Stimulated activated naive CD8-positive, alpha-beta T cell treated with anti-CD3 and anti-CD28 coated beads, Interleukin-15, Interleukin-2, amounts not matched to agents 100 ng/mL and 50 ng/mL, for 24 hours (primary cell): ENCODE measurements around the gene ZNF687.

Source experiments
- H3K27ac Mint-ChIP-seq: one replicate; pipeline ENCODE4 v1.8.0; 2021; ENCODE audit warnings: mild to moderate bottlenecking, mixed read lengths
- H3K27me3 Mint-ChIP-seq: one replicate; pipeline ENCODE4 v1.8.0; 2021; ENCODE audit warnings: mixed read lengths
- H3K36me3 Mint-ChIP-seq: one replicate; pipeline ENCODE4 v1.8.0; 2021; ENCODE audit warnings: low read depth, mixed read lengths
- H3K4me1 Mint-ChIP-seq: one replicate; pipeline ENCODE4 v1.8.0; 2021; ENCODE audit warnings: low read depth, mixed read lengths
- H3K4me3 Mint-ChIP-seq: one replicate; pipeline ENCODE4 v1.8.0; 2021; ENCODE audit warnings: mild to moderate bottlenecking, mixed read lengths
- H3K9me3 Mint-ChIP-seq: one replicate; pipeline ENCODE4 v1.8.0; 2021; ENCODE audit warnings: mixed read lengths

The ZNF687 gene

GRCh38 chr1:151289991-151290708 is 8.1 kb downstream of the ZNF687 start:
- Mint-ChIP-seq H3K27ac (no peak overlapping the region), H3K36me3 (peaks cover 34% of the 10 kb centered on the region), H3K27me3 (no peaks in the 10 kb centered on the region), H3K4me1 (peaks cover 6% of the 10 kb centered on the region), H3K9me3 (no peaks in the 10 kb centered on the region), H3K4me3 (no peak overlapping the region)

GRCh38 chr1:151290709-151291303 is 8.7 kb downstream of the ZNF687 start:
- Mint-ChIP-seq H3K4me1 (peaks cover 6% of the 10 kb centered on the region), H3K9me3 (no peaks in the 10 kb centered on the region), H3K36me3 (peaks cover 37% of the 10 kb centered on the region), H3K27ac (no peak overlapping the region), H3K27me3 (no peaks in the 10 kb centered on the region), H3K4me3 (no peak overlapping the region)

GRCh38 chr1:151292207-151293030 is 10.3 kb downstream of the ZNF687 start:
- Mint-ChIP-seq H3K36me3 (peaks cover 36% of the 10 kb centered on the region), H3K9me3 (no peaks in the 10 kb centered on the region), H3K4me3 (no peak overlapping the region), H3K27ac (peak overlapping the region; percentile 45), H3K27me3 (no peaks in the 10 kb centered on the region), H3K4me1 (peaks cover 6% of the 10 kb centered on the region)

- Mint-ChIP-seq H3K27ac (peak overlapping the region; percentile 79), H3K4me1 (peaks cover 6% of the 10 kb centered on the region), H3K36me3 (peaks cover 39% of the 10 kb centered on the region), H3K9me3 (no peaks in the 10 kb centered on the region), H3K4me3 (no peak overlapping the region), H3K27me3 (no peaks in the 10 kb centered on the region)
Measured at GRCh38 chr1:151293093-151293492, 11.0 kb downstream of the ZNF687 start.

GRCh38 chr1:151294742-151295462 is 12.8 kb downstream of the ZNF687 start:
- Mint-ChIP-seq H3K9me3 (no peaks in the 10 kb centered on the region), H3K27me3 (no peaks in the 10 kb centered on the region), H3K27ac (no peak overlapping the region), H3K4me3 (no peak overlapping the region), H3K4me1 (no peaks in the 10 kb centered on the region), H3K36me3 (peaks cover 48% of the 10 kb centered on the region)

GRCh38 chr1:151309811-151310323 is 27.8 kb downstream of the ZNF687 start:
- Mint-ChIP-seq H3K4me1 (peaks cover 41% of the 10 kb centered on the region), H3K9me3 (no peaks in the 10 kb centered on the region), H3K27ac (no peak overlapping the region), H3K36me3 (peaks cover 65% of the 10 kb centered on the region), H3K27me3 (no peaks in the 10 kb centered on the region), H3K4me3 (no peak overlapping the region)

- Mint-ChIP-seq H3K36me3 (peaks cover 60% of the 10 kb centered on the region), H3K4me1 (peaks cover 41% of the 10 kb centered on the region), H3K9me3 (no peaks in the 10 kb centered on the region), H3K27me3 (no peaks in the 10 kb centered on the region), H3K4me3 (no peak overlapping the region), H3K27ac (peak overlapping the region; percentile 96)
Measured at GRCh38 chr1:151311011-151311410, 28.9 kb downstream of the ZNF687 start.

GRCh38 chr1:151311589-151312331 is 29.7 kb downstream of the ZNF687 start:
- Mint-ChIP-seq H3K36me3 (peaks cover 59% of the 10 kb centered on the region), H3K9me3 (no peaks in the 10 kb centered on the region)

GRCh38 chr1:151312411-151312810 is 30.3 kb downstream of the ZNF687 start:
- peak overlapping the region; percentile 38 for H3K4me3 Mint-ChIP-seq
- peak overlapping the region; percentile 96 for H3K27ac Mint-ChIP-seq
- H3K27me3 Mint-ChIP-seq: no peaks in the 10 kb centered on the region
- H3K4me1 Mint-ChIP-seq: peaks cover 41% of the 10 kb centered on the region
- peaks cover 54% of the 10 kb centered on the region for H3K36me3 Mint-ChIP-seq
- no peaks in the 10 kb centered on the region for H3K9me3 Mint-ChIP-seq

More at GRCh38 chr1:151311589-151312331, 29.7 kb downstream of the ZNF687 start:
- peaks cover 41% of the 10 kb centered on the region for H3K4me1 Mint-ChIP-seq
- peak overlapping the region; percentile 96 for H3K27ac Mint-ChIP-seq
- no peaks in the 10 kb centered on the region for H3K27me3 Mint-ChIP-seq
- H3K4me3 Mint-ChIP-seq: peak overlapping the region; percentile 38

GRCh38 chr1:151312826-151313225 is 30.7 kb downstream of the ZNF687 start:
- H3K27me3 Mint-ChIP-seq: no peaks in the 10 kb centered on the region
- peaks cover 41% of the 10 kb centered on the region for H3K4me1 Mint-ChIP-seq
- H3K4me3 Mint-ChIP-seq: no peak overlapping the region
- peaks cover 57% of the 10 kb centered on the region for H3K36me3 Mint-ChIP-seq
- H3K9me3 Mint-ChIP-seq: no peaks in the 10 kb centered on the region
- peak overlapping the region; percentile 96 for H3K27ac Mint-ChIP-seq

- Mint-ChIP-seq H3K27ac (peak overlapping the region; percentile 68), H3K36me3 (peaks cover 50% of the 10 kb centered on the region), H3K4me3 (no peak overlapping the region), H3K9me3 (no peaks in the 10 kb centered on the region), H3K27me3 (no peaks in the 10 kb centered on the region), H3K4me1 (peaks cover 41% of the 10 kb centered on the region)
Measured at GRCh38 chr1:151313501-151313900, 31.4 kb downstream of the ZNF687 start.

GRCh38 chr1:151314137-151314875 is 32.2 kb downstream of the ZNF687 start:
- Mint-ChIP-seq H3K4me1 (peaks cover 42% of the 10 kb centered on the region), H3K36me3 (peaks cover 51% of the 10 kb centered on the region), H3K9me3 (no peaks in the 10 kb centered on the region), H3K27me3 (no peaks in the 10 kb centered on the region), H3K27ac (peak overlapping the region; percentile 27), H3K4me3 (no peak overlapping the region)

- Mint-ChIP-seq H3K4me1 (peaks cover 44% of the 10 kb centered on the region), H3K36me3 (peaks cover 55% of the 10 kb centered on the region), H3K27ac (no peak overlapping the region), H3K9me3 (no peaks in the 10 kb centered on the region), H3K4me3 (no peak overlapping the region), H3K27me3 (no peaks in the 10 kb centered on the region)
Measured at GRCh38 chr1:151315565-151316235, 33.6 kb downstream of the ZNF687 start.
